Sciatic nerve (tissue), 2 donors: ENCODE results near the gene MLLT3. TPM values are rescaled to one million over a fixed set of nuclear protein-coding genes. Genes with fewer than 3 reads are reported as not detected.

Source experiments
- ATAC-seq: fragments of 200-7000 bp; cut with Tn5 transposase; one replicate; pipeline ENCODE4 v1.9.1; 2020; ENCODE audit warnings: mild to moderate bottlenecking, moderate library complexity
- DNase-seq: peaks from one replicate; pipeline ENCODE4 v3.0.0-alpha.2; 2020; ENCODE audit warnings: low spot score
- intact Hi-C: fragments of 100-400 bp; cut with DNase I; formaldehyde crosslinking; loops from one replicate; pipeline ENCODE4 v1.14.2; 2022
- total RNA-seq: library from RNA; stranded (reverse); fragmentation: NEBNext Ultra II Directional; extraction: Animal tissue kit (Norgen Biotek cat#: 25700); gene quantifications from one replicate; pipeline ENCODE4 v1.2.1, GENCODE V29; 2021
- donor health status: DM: no; HTN: no; CAD: no.
- donor health status: DM: no; HTN: no; CAD: no.

Gene MLLT3
- total RNA-seq, 1 donor from 2014 or later: 19.3 TPM

GRCh38 chr9:20538092-20538491 lies 84.2 kb downstream of the MLLT3 start:
- intact Hi-C loops: no loop called here
- DNase-seq (no peak), ATAC-seq (no peak)

GRCh38 chr9:20537294-20537693 lies 85.0 kb downstream of the MLLT3 start:
- no peak for DNase-seq
- ATAC-seq: no peak
- intact Hi-C loops: no loop called here

- intact Hi-C loops: no loop called here
- no peak for DNase-seq
- no peak for ATAC-seq
Observed at GRCh38 chr9:20532584-20532983, 89.7 kb downstream of the MLLT3 start.

- intact Hi-C loops: no loop called here
- no peak for DNase-seq
- ATAC-seq: no peak
Observed at GRCh38 chr9:20529837-20530236, 92.5 kb downstream of the MLLT3 start.

GRCh38 chr9:20528253-20528652 lies 94.0 kb downstream of the MLLT3 start:
- no peak for ATAC-seq
- DNase-seq: no peak
- intact Hi-C loops: no loop called here

GRCh38 chr9:20526500-20527319 lies 95.6 kb downstream of the MLLT3 start:
- ATAC-seq (no peak), DNase-seq (no peak)
- intact Hi-C loops: no loop called here

- DNase-seq: no peak
- ATAC-seq: no peak
- intact Hi-C loops: no loop called here
Observed at GRCh38 chr9:20524776-20525175, 97.5 kb downstream of the MLLT3 start.

GRCh38 chr9:20518737-20519136 lies 103.6 kb downstream of the MLLT3 start:
- DNase-seq (no peak), ATAC-seq (no peak)
- intact Hi-C loops: no loop called here

- intact Hi-C loops: no loop called here
- ATAC-seq (no peak), DNase-seq (no peak)
Observed at GRCh38 chr9:20513126-20513913, 109.0 kb downstream of the MLLT3 start.

- intact Hi-C loops: no loop called here
- ATAC-seq: no peak
- no peak for DNase-seq
Observed at GRCh38 chr9:20512636-20513035, 109.7 kb downstream of the MLLT3 start.

GRCh38 chr9:20512106-20512505 lies 110.2 kb downstream of the MLLT3 start:
- intact Hi-C loops: no loop called here
- no peak for ATAC-seq
- DNase-seq: no peak

- intact Hi-C loops: no loop called here
- no peak for DNase-seq
- no peak for ATAC-seq
Observed at GRCh38 chr9:20511686-20512085, 110.6 kb downstream of the MLLT3 start.

- ATAC-seq: no peak
Observed at GRCh38 chr9:20509466-20509865, 112.8 kb downstream of the MLLT3 start.

GRCh38 chr9:20508242-20508641 lies 114.1 kb downstream of the MLLT3 start:
- DNase-seq (no peak), ATAC-seq (peak; percentile 36)

More at GRCh38 chr9:20509466-20509865, 112.8 kb downstream of the MLLT3 start:
- intact Hi-C loops: no loop called here
- DNase-seq: no peak

GRCh38 chr9:20507431-20507830 lies 114.9 kb downstream of the MLLT3 start:
- DNase-seq: no peak
- intact Hi-C loops: no loop called here
- ATAC-seq: no peak

More at GRCh38 chr9:20508242-20508641, 114.1 kb downstream of the MLLT3 start:
- intact Hi-C loops: no loop called here

GRCh38 chr9:20506099-20506900 lies 116.0 kb downstream of the MLLT3 start:
- intact Hi-C loops: no loop called here
- ATAC-seq: no peak

GRCh38 chr9:20505574-20505973 lies 116.7 kb downstream of the MLLT3 start:
- ATAC-seq (no peak), DNase-seq (no peak)
- intact Hi-C loops: no loop called here

More at GRCh38 chr9:20506099-20506900, 116.0 kb downstream of the MLLT3 start:
- no peak for DNase-seq

GRCh38 chr9:20504930-20505329 lies 117.4 kb downstream of the MLLT3 start:
- ATAC-seq (no peak), DNase-seq (no peak)
- intact Hi-C loops: no loop called here

- ATAC-seq (no peak), DNase-seq (no peak)
- intact Hi-C loops: no loop called here
Observed at GRCh38 chr9:20500101-20500500, 122.2 kb downstream of the MLLT3 start.
